ENCODE results near the gene MEST. TPM values are rescaled to one million over a fixed set of nuclear protein-coding genes. Genes with fewer than 3 reads are reported as not detected.
"Not testable (repeated sequence)": the region's sequence is repeated elsewhere in the genome, so short reads cannot be mapped to it uniquely, and the experiment has no call there.

MEST gene
- total RNA-seq, 1 experiment from 2014 or later, result 112 TPM

GRCh38 chr7:130524628-130525027, 32.7 kb downstream of the MEST start:
- H3K4ac ChIP-seq (ENCODE audit: low read depth, low read length), result no peak overlapping the region
- no peaks in the 10 kb centered on the region for H3K9me3 ChIP-seq (ENCODE audit: control insufficient read depth, low read depth, low read length)
- H3K79me2 ChIP-seq (ENCODE audit: insufficient read depth, low read length), result no peaks in the 10 kb centered on the region
- no peak overlapping the region for H3K27ac ChIP-seq (ENCODE audit: insufficient read length, low read depth, low read length)
- no peak overlapping the region for H4K91ac ChIP-seq (ENCODE audit: insufficient read length, low read depth, low read length)
- Mint-ChIP-seq H3K27ac (no peak overlapping the region), H3K27me3 (ENCODE audit: low read depth) (no peaks in the 10 kb centered on the region), H3K36me3 (ENCODE audit: insufficient read depth in 1 of 3, low read depth in 3 of 3) (peaks cover 0 to 5% (median 0%) of the 10 kb centered on the region in 3 experiments; a peak in 2 of 7 replicates), H3K4me1 (no peaks in the 10 kb centered on the region), H3K4me3 (no peak overlapping the region), H3K9me3 (no peaks in the 10 kb centered on the region)
- H3K18ac ChIP-seq (ENCODE audit: insufficient read length, low read depth, low read length), result no peak overlapping the region
- H3K4me2 ChIP-seq (ENCODE audit: insufficient read depth, insufficient read length, low read length), result no peak overlapping the region
- H2BK5ac ChIP-seq (ENCODE audit: insufficient read length, low read length), result no peak overlapping the region
- H4K8ac ChIP-seq (replicated peaks; ENCODE audit: insufficient read length, low read depth, low read length), result no peak overlapping the region
- H3K23me2 ChIP-seq (ENCODE audit: insufficient read length, low read depth, low read length, poor library complexity, severe bottlenecking), result no peaks in the 10 kb centered on the region
- no peaks in the 10 kb centered on the region for H3K79me1 ChIP-seq (ENCODE audit: insufficient read depth, low read depth, low read length, poor library complexity, severe bottlenecking)
- H4K5ac ChIP-seq (ENCODE audit: insufficient read length, low read depth, low read length), result no peak overlapping the region
- H2AFZ ChIP-seq (ENCODE audit: low read length), result no peak overlapping the region
- no peak for TF ChIP-seq CTCF (conservative IDR thresholded peaks at IDR 0.05)
- no peak overlapping the region for H2BK15ac ChIP-seq (ENCODE audit: low read depth, low read length)
- no CpG with 5 or more reads among the region's 5 CpGs for WGBS (ENCODE audit: extremely low coverage, insufficient read length, low lambda C conversion rate)
- no peak overlapping the region for H2AK5ac ChIP-seq (ENCODE audit: insufficient read length, low read length)
- H3K23ac ChIP-seq (ENCODE audit: insufficient read length, low read depth, low read length), result no peak overlapping the region
- H3K4me1 ChIP-seq (ENCODE audit: insufficient read depth, low read length), result no peaks in the 10 kb centered on the region
- H3T11ph ChIP-seq (ENCODE audit: low read length), result no peak overlapping the region
- H3K14ac ChIP-seq (ENCODE audit: insufficient read depth, low read length), result no peak overlapping the region
- H2BK20ac ChIP-seq (ENCODE audit: low read depth, low read length, poor library complexity, severe bottlenecking), result no peak overlapping the region
- H3K9ac ChIP-seq (ENCODE audit: extremely low read depth, insufficient read length, low read length), result no peak overlapping the region
- no peaks in the 10 kb centered on the region for H3K27me3 ChIP-seq (ENCODE audit: insufficient read depth, low read length)
- no peak overlapping the region for H3K56ac ChIP-seq (ENCODE audit: insufficient read length, low read depth, low read length)
- H2BK120ac ChIP-seq (ENCODE audit: low read depth, low read length, poor library complexity, severe bottlenecking), result no peak overlapping the region
- no peaks in the 10 kb centered on the region for H4K20me1 ChIP-seq (ENCODE audit: control insufficient read depth, insufficient read depth, insufficient read length)
- H2BK12ac ChIP-seq (ENCODE audit: insufficient read length, low read depth, low read length), result no peak overlapping the region
- no peak for DNase-seq

GRCh38 chr7:130527752-130528355, 36.0 kb downstream of the MEST start:
- not testable (repeated sequence) for H4K5ac ChIP-seq (ENCODE audit: insufficient read length, low read depth, low read length); H2AK5ac ChIP-seq (ENCODE audit: insufficient read length, low read length); H3K9me3 ChIP-seq (ENCODE audit: control insufficient read depth, low read depth, low read length); H3K4me2 ChIP-seq (ENCODE audit: insufficient read depth, insufficient read length, low read length); H3K4ac ChIP-seq (ENCODE audit: low read depth, low read length); H3T11ph ChIP-seq (ENCODE audit: low read length); H2BK15ac ChIP-seq (ENCODE audit: low read depth, low read length); H2BK5ac ChIP-seq (ENCODE audit: insufficient read length, low read length); H3K79me1 ChIP-seq (ENCODE audit: insufficient read depth, low read depth, low read length, poor library complexity, severe bottlenecking); H3K9ac ChIP-seq (ENCODE audit: extremely low read depth, insufficient read length, low read length); H3K23me2 ChIP-seq (ENCODE audit: insufficient read length, low read depth, low read length, poor library complexity, severe bottlenecking); H3K23ac ChIP-seq (ENCODE audit: insufficient read length, low read depth, low read length); H3K9me3 Mint-ChIP-seq; H3K4me3 Mint-ChIP-seq; H4K91ac ChIP-seq (ENCODE audit: insufficient read length, low read depth, low read length); H2BK20ac ChIP-seq (ENCODE audit: low read depth, low read length, poor library complexity, severe bottlenecking); H3K14ac ChIP-seq (ENCODE audit: insufficient read depth, low read length); H2BK120ac ChIP-seq (ENCODE audit: low read depth, low read length, poor library complexity, severe bottlenecking); H2AFZ ChIP-seq (ENCODE audit: low read length); H4K20me1 ChIP-seq (ENCODE audit: control insufficient read depth, insufficient read depth, insufficient read length); H3K27me3 Mint-ChIP-seq (ENCODE audit: low read depth); H3K27me3 ChIP-seq (ENCODE audit: insufficient read depth, low read length); H2BK12ac ChIP-seq (ENCODE audit: insufficient read length, low read depth, low read length); H3K27ac Mint-ChIP-seq; H3K56ac ChIP-seq (ENCODE audit: insufficient read length, low read depth, low read length); H3K79me2 ChIP-seq (ENCODE audit: insufficient read depth, low read length); H4K8ac ChIP-seq (replicated peaks; ENCODE audit: insufficient read length, low read depth, low read length); DNase-seq; H3K27ac ChIP-seq (ENCODE audit: insufficient read length, low read depth, low read length); H3K18ac ChIP-seq (ENCODE audit: insufficient read length, low read depth, low read length); H3K4me1 Mint-ChIP-seq; H3K4me1 ChIP-seq (ENCODE audit: insufficient read depth, low read length)
- H3K36me3 Mint-ChIP-seq (ENCODE audit: insufficient read depth in 1 of 3, low read depth in 3 of 3), result peaks cover 0 to 15% (median 2%) of the 10 kb centered on the region in 3 experiments; a peak in 5 of 7 replicates
- no CpG with 5 or more reads among the region's 17 CpGs for WGBS (ENCODE audit: extremely low coverage, insufficient read length, low lambda C conversion rate)
